GM12875 (cell line): ENCODE data around the gene HYAL1.
"Not testable (repeated sequence)": the region's sequence is repeated elsewhere in the genome, so short reads cannot be mapped to it uniquely, and the experiment has no call there.

Source experiments
- H3K4me3 ChIP-seq: one replicate; pipeline ENCODE4 v1.5.1; 2011; ENCODE audit warnings: low read depth, low read length, control low read depth
- TF ChIP-seq, protein P1 (sequence below): IDR thresholded peaks from 2 replicates; pipeline ENCODE4 v1.5.1; 2011; ENCODE audit warnings: low read depth, mild to moderate bottlenecking, control low read depth, inconsistent platforms, low read length, moderate library complexity, borderline replicate concordance; ENCODE audit not compliant: insufficient read depth

HYAL1 gene

DNA sequence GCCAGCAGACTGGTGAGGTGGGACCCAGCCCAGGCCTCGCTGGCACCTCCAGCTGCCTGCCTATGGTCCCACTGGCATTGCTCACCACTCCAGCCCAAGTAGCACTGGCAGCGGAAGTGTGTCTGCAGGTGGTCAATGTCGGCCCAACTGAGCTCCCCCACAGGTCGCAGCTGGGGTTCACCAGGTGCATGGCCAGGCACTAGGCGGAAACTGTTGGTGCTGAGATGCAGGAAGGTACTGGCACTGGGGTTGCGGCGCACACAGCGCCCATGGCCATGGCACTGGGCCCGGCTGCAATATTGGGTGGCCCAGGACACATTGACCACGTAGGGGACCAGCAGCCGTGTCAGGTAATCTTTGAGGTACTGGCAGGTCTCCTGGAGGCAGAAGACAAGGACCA lies 14.8 kb upstream of the HYAL1 start:
- H3K4me3 ChIP-seq, result no peak overlapping the region
- TF ChIP-seq, protein P1, sequence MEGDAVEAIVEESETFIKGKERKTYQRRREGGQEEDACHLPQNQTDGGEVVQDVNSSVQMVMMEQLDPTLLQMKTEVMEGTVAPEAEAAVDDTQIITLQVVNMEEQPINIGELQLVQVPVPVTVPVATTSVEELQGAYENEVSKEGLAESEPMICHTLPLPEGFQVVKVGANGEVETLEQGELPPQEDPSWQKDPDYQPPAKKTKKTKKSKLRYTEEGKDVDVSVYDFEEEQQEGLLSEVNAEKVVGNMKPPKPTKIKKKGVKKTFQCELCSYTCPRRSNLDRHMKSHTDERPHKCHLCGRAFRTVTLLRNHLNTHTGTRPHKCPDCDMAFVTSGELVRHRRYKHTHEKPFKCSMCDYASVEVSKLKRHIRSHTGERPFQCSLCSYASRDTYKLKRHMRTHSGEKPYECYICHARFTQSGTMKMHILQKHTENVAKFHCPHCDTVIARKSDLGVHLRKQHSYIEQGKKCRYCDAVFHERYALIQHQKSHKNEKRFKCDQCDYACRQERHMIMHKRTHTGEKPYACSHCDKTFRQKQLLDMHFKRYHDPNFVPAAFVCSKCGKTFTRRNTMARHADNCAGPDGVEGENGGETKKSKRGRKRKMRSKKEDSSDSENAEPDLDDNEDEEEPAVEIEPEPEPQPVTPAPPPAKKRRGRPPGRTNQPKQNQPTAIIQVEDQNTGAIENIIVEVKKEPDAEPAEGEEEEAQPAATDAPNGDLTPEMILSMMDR, result no peak

DNA sequence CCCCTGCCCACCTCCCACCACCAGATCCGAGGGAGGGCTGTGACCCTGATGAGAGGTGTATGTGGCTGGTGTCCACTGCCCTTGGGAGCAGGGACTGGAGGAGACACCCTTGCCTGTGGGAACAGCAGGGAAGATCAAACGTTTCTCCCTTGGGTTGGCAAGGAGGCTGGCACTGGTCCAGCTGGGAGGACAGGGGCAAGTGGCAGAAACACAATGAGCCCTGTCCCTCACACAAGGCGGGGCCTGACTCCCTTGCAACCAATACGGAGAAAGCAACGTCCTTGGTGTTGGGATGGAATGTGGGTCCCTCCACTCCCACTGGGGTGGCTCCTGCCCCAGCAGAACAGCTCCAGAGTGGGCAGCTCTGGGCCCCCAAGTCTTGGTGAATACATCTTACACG lies 13.9 kb upstream of the HYAL1 start:
- H3K4me3 ChIP-seq, result no peak overlapping the region
- TF ChIP-seq, protein P1, result no peak

DNA sequence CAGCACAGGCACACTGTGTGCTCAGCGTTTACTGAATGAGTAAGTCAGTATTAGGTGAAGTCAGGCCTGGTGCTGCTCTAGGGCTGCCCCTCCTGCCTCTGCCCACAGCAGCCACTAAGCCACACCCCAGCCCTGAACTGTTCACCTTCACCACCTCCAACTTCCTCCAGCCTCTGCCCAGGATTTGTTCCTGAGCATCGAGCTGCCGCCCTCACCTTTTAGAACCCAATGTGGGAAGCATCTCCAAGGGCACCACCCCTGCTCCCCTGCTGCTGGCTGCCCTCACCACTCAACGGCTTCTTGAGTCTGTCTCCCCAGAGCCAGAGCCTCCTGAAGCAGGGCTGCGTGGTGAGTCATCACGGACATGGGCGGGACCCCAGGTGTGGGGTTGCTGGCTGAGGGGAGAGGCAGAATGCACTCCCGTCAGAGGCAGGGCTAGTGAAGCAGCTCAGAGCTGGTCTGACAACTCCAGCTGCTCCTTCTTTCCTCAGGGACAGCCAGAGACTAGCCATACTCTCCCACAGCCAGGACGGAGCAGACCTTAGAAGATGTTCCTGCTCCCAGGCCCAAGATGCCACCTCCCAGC lies 13.4 kb upstream of the HYAL1 start:
- no peak overlapping the region for H3K4me3 ChIP-seq

DNA sequence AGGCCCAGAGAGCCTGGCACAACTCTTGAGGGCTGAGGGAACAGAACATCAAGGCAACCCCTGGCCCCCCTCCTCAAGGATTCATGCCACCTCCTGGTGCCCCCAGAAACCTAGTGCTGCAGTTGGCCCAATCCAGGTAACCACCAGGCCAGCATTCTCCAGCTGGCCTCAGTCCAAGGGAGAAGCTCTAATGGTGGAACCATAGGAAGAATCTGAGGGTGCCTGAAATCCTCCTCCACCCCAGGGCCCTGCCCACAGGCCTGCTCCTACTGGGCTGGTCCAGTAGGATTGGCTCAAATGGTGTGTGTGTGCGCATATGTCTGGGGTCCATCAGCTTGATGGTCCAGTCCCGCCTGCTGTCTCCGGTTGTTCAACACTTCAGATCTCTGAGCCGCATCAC lies 11.4 kb upstream of the HYAL1 start:
- TF ChIP-seq, protein P1, result no peak
- H3K4me3 ChIP-seq, result no peak overlapping the region

More for the DNA sequence above, 13.4 kb upstream of the HYAL1 start:
- TF ChIP-seq, protein P1, result no peak

DNA sequence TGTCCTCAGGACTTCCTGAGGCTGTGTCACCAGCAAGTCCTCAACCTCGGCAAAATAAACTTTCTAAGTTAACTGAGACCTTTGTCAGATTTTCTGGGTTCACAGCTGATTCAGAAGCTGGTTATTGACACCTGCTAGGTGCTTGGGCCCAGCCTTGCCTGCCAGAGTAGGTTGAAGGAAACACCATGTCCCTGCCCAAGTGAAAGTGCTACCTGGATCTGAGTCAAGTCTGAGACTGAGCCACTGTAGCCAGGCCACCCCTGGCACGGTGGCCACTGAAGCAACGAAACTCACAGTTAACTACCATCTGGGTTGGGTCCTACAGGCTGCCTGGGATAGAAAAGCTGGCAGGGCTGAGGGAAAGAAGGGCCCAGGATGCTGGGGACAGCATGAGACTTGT lies 11.0 kb upstream of the HYAL1 start:
- TF ChIP-seq, protein P1, result no peak
- H3K4me3 ChIP-seq, result no peak overlapping the region

DNA sequence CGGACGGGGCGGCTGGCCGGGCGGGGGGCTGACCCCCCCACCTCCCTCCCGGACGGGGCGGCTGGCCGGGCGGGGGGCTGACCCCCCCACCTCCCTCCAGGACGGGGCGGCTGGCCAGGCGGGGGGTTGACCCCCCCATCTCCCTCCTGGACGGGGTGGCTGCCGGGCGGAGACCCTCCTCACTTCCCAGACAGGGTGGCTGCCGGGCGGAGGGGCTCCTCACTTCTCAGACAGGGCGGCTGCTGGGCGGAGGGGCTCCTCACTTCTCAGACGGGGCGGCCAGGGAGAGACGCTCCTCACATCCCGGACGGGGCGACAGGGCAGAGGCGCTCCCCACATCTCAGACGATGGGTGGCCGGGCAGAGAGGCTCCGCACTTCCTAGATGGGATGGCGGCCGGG lies 8.7 kb upstream of the HYAL1 start:
- H3K4me3 ChIP-seq, result not testable (repeated sequence)

DNA sequence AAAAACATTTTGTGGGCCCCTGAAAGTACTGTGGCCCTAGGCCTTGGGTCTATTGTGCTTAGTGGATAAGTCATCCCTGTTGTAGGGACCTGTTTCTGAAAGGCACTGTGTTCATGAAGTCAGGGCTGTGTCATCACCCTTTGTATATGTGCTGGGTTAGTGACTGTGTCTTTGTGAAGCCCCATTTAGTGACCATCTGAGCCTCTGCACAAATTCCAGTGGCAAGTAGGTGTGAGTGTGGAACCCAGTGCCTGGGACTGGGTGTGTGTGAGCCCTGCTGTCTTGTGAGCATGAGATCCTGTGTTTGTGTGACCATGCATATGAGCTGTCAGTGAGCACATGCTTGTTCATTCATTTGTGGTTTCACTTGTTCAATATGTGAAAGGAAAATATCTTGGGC lies 1.2 kb upstream of the HYAL1 start:
- TF ChIP-seq, protein P1, result no peak
- H3K4me3 ChIP-seq, result no peak overlapping the region
